ENCODE measurements around the gene KIF5C. TPM values are rescaled to one million over a fixed set of nuclear protein-coding genes. Genes with fewer than 3 reads are reported as not detected.

Gene KIF5C
- total RNA-seq, 3 donors from 2014 or later: 2.7 to 13.3 (median 6.2) TPM

DNA sequence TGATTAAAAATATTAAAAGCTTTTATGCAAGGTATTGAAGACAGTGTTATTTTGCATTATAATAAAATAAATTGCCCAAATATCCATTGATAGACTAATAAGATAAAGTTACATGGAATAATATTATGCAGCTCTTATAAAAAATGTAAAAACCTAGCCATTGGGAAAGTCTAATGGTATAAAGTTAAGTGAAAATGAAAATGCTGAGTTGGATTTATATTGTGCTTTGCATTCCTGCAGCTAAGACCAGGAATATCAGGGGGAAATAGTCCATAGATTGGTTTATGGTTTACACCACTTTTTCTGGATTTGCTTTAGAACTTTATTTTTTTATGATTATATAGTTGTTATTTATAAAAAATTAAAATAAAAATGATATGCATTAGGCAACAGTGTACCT is 117.4 kb downstream of the KIF5C start:
- H3K36me3 ChIP-seq: no peaks in the 10 kb centered on the region
- no peaks in the 10 kb centered on the region for H3K4me1 ChIP-seq
- intact Hi-C loops (cut with DNase I; ENCODE audit: low total_unique reads): no loop called here
- no peaks in the 10 kb centered on the region for H3K27me3 ChIP-seq
- TF ChIP-seq POLR2A (IDR thresholded peaks at IDR 0.05) (no peak), POLR2AphosphoS5 (IDR thresholded peaks at IDR 0.05) (no peak)
- TF ChIP-seq, protein P1, sequence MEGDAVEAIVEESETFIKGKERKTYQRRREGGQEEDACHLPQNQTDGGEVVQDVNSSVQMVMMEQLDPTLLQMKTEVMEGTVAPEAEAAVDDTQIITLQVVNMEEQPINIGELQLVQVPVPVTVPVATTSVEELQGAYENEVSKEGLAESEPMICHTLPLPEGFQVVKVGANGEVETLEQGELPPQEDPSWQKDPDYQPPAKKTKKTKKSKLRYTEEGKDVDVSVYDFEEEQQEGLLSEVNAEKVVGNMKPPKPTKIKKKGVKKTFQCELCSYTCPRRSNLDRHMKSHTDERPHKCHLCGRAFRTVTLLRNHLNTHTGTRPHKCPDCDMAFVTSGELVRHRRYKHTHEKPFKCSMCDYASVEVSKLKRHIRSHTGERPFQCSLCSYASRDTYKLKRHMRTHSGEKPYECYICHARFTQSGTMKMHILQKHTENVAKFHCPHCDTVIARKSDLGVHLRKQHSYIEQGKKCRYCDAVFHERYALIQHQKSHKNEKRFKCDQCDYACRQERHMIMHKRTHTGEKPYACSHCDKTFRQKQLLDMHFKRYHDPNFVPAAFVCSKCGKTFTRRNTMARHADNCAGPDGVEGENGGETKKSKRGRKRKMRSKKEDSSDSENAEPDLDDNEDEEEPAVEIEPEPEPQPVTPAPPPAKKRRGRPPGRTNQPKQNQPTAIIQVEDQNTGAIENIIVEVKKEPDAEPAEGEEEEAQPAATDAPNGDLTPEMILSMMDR (IDR thresholded peaks at IDR 0.05): no peak
- no peaks in the 10 kb centered on the region for H3K9me3 ChIP-seq
- H3K4me3 ChIP-seq: no peak overlapping the region
- DNase-seq (ENCODE audit: low spot score in 2 of 2): no peak
- H3K27ac ChIP-seq: no peak overlapping the region

DNA sequence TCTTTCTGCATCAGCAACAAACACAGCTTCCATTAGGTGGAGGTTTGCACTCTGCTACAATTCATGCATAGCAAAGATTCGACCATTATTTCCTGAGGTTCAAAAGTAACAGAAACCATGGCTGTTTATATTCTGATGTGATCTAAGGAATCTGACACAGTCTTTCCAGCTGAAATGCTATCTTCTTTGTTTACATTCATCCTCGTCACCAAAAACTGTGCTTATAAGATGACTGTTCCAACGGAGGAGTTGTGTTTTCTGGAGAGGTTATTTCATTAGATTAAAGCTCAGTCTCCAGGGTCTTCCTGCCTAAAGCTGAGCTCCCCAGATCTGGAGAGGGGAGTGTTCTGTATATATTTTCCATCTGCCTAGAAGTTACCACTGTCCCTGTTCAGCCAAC is 118.3 kb downstream of the KIF5C start:
- H3K9me3 ChIP-seq: no peaks in the 10 kb centered on the region
- no peaks in the 10 kb centered on the region for H3K27me3 ChIP-seq
- intact Hi-C loops (cut with DNase I; ENCODE audit: low total_unique reads): no loop called here
- no peak overlapping the region for H3K27ac ChIP-seq
- TF ChIP-seq, protein P1 (IDR thresholded peaks at IDR 0.05): no peak
- TF ChIP-seq POLR2A (IDR thresholded peaks at IDR 0.05) (no peak), POLR2AphosphoS5 (IDR thresholded peaks at IDR 0.05) (no peak)
- DNase-seq (ENCODE audit: low spot score in 2 of 2): no peak
- H3K4me3 ChIP-seq: no peak overlapping the region
- no peaks in the 10 kb centered on the region for H3K4me1 ChIP-seq
- no peaks in the 10 kb centered on the region for H3K36me3 ChIP-seq

DNA sequence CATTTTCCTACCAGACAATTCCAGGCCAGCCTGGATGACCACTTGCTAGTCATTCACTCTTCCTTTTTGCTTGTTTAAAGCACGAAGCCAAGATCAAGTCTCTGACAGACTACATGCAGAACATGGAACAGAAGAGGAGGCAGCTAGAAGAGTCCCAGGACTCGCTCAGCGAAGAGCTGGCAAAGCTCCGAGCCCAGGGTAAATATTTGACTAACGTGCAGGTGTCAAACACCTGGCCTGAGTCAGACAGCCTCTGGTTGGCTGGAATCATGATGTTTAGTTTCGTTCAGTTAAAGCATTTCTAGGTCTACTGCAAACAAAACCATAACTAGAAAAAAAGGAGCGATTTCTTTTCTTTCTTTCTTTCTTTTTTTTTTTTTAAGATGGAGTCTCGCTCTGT is 119.3 kb downstream of the KIF5C start:
- no peaks in the 10 kb centered on the region for H3K36me3 ChIP-seq
- TF ChIP-seq POLR2A (IDR thresholded peaks at IDR 0.05) (no peak), POLR2AphosphoS5 (IDR thresholded peaks at IDR 0.05) (no peak)
- TF ChIP-seq, protein P1 (IDR thresholded peaks at IDR 0.05): no peak
- no peaks in the 10 kb centered on the region for H3K9me3 ChIP-seq
- H3K27me3 ChIP-seq: no peaks in the 10 kb centered on the region
- intact Hi-C loops (cut with DNase I; ENCODE audit: low total_unique reads): no loop called here
- H3K27ac ChIP-seq: no peak overlapping the region
- no peaks in the 10 kb centered on the region for H3K4me1 ChIP-seq
- no peak overlapping the region for H3K4me3 ChIP-seq
- DNase-seq (ENCODE audit: low spot score in 2 of 2): no peak

DNA sequence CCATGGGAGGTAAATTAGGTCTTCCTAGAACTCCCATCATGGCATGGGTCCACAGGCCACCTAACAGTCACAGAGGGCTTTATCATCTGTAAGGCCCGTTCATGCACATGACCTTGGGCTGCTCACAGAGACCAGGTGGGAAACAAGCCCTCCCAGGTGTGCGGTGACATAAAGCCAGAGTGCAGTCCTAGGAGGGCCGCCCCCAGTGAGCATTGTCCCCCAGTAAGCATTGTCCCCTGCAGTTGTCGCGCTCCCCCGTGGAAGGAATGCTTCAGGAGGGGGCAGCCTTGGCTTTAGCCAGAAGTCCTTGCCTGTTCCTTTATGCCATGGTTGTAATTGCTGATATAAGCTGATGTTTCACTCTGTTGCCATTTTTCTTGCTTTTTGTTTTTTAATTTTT is 121.8 kb downstream of the KIF5C start:
- DNase-seq (ENCODE audit: low spot score in 2 of 2): no peak
- no peaks in the 10 kb centered on the region for H3K9me3 ChIP-seq
- intact Hi-C loops (cut with DNase I; ENCODE audit: low total_unique reads): no loop called here

DNA sequence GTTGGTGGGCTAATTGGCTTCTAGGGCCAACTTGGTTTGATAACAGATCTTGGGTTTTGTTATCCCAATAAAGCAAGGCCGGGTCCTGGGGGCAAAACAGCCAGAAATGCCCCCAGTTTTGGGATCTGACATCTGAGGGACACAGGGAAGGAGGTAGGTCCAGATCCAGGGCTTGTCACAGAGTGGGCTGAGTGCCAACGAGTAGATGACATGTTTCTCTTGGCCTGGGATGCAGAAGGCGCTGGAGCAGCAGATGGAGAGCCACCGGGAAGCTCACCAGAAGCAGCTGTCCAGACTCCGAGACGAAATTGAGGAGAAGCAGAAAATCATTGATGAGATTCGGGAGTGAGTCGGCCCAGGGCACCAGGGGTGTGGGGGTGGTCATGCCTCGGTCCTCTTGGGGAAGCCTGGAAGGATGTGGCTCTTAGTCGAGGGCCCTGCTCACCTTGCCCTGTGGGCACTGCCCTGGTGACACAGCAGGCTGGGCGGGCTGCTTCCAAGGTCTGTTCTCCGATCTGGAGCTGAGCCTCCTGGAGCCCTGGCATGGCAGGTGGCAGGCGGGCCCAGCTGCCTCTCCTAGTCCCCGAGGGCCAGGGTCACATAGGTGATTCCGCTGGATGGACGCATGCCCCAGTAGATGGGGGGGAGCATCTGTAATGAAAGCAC is 123.3 kb downstream of the KIF5C start:
- H3K27ac ChIP-seq: no peak overlapping the region
- H3K4me3 ChIP-seq: no peak overlapping the region
- intact Hi-C loops (cut with DNase I; ENCODE audit: low total_unique reads): no loop called here
- no peaks in the 10 kb centered on the region for H3K27me3 ChIP-seq
- H3K4me1 ChIP-seq: no peaks in the 10 kb centered on the region
- H3K36me3 ChIP-seq: no peaks in the 10 kb centered on the region
- DNase-seq (ENCODE audit: low spot score in 2 of 2): no peak
- no peaks in the 10 kb centered on the region for H3K9me3 ChIP-seq
- TF ChIP-seq POLR2A (IDR thresholded peaks at IDR 0.05): no peak
- TF ChIP-seq, protein P1 (IDR thresholded peaks at IDR 0.05): no peak
- TF ChIP-seq POLR2AphosphoS5 (IDR thresholded peaks at IDR 0.05): no peak

More for the DNA sequence above, 121.8 kb downstream of the KIF5C start:
- TF ChIP-seq POLR2A (IDR thresholded peaks at IDR 0.05): no peak
- no peak for TF ChIP-seq POLR2AphosphoS5 (IDR thresholded peaks at IDR 0.05)
- TF ChIP-seq, protein P1 (IDR thresholded peaks at IDR 0.05): no peak
- H3K27me3 ChIP-seq: no peaks in the 10 kb centered on the region
- no peak overlapping the region for H3K27ac ChIP-seq
- no peaks in the 10 kb centered on the region for H3K4me1 ChIP-seq
- H3K36me3 ChIP-seq: no peaks in the 10 kb centered on the region
- no peak overlapping the region for H3K4me3 ChIP-seq

Measured in breast epithelium (tissue), 4 donors.